Measurements from ENCODE around the gene SIM2.

Gene SIM2

DNA sequence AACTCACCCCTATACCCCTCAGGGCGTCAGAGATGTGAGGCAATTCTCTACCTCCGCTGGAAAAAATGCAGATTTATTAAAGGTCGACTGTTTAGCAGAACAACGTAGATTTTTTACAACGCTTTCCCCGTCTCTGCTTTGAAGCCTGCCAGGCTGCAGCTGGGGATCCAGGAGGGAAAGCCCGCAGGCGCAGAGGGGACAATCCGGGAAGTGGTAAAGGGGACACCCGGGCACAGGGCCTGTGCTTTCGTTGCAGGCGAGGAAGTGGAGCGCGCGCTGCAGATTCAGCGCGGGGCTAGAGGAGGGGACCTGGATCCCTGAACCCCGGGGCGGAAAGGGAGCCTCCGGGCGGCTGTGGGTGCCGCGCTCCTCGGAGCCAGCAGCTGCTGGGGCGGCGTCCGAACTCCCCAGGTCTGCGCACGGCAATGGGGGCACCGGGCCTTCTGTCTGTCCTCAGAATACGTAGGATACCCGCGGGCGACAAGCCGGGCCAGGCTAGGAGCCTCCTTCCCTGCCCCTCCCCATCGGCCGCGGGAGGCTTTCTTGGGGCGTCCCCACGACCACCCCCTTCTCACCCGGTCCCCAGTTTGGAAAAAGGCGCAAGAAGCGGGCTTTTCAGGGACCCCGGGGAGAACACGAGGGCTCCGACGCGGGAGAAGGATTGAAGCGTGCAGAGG, 5.5 kb downstream of the SIM2 start:
- TF ChIP-seq, protein P1, sequence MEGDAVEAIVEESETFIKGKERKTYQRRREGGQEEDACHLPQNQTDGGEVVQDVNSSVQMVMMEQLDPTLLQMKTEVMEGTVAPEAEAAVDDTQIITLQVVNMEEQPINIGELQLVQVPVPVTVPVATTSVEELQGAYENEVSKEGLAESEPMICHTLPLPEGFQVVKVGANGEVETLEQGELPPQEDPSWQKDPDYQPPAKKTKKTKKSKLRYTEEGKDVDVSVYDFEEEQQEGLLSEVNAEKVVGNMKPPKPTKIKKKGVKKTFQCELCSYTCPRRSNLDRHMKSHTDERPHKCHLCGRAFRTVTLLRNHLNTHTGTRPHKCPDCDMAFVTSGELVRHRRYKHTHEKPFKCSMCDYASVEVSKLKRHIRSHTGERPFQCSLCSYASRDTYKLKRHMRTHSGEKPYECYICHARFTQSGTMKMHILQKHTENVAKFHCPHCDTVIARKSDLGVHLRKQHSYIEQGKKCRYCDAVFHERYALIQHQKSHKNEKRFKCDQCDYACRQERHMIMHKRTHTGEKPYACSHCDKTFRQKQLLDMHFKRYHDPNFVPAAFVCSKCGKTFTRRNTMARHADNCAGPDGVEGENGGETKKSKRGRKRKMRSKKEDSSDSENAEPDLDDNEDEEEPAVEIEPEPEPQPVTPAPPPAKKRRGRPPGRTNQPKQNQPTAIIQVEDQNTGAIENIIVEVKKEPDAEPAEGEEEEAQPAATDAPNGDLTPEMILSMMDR (IDR thresholded peaks at IDR 0.05; ENCODE audit: low read depth, low read length, missing control alignments): no peak
- H3K27ac ChIP-seq: no peak overlapping the region
- no peaks in the 10 kb centered on the region for H3K36me3 ChIP-seq (replicated peaks)
- H3K4me3 ChIP-seq (ENCODE audit: low read depth, low read length): no peak overlapping the region
- in situ Hi-C loops (cut with HindIII; ENCODE audit: low pct_ligation_motif_present, low sequenced_read_pairs): no loop called here
- H3K27me3 ChIP-seq (replicated peaks): peaks cover 97% of the 10 kb centered on the region
- DNase-seq: no peak

DNA sequence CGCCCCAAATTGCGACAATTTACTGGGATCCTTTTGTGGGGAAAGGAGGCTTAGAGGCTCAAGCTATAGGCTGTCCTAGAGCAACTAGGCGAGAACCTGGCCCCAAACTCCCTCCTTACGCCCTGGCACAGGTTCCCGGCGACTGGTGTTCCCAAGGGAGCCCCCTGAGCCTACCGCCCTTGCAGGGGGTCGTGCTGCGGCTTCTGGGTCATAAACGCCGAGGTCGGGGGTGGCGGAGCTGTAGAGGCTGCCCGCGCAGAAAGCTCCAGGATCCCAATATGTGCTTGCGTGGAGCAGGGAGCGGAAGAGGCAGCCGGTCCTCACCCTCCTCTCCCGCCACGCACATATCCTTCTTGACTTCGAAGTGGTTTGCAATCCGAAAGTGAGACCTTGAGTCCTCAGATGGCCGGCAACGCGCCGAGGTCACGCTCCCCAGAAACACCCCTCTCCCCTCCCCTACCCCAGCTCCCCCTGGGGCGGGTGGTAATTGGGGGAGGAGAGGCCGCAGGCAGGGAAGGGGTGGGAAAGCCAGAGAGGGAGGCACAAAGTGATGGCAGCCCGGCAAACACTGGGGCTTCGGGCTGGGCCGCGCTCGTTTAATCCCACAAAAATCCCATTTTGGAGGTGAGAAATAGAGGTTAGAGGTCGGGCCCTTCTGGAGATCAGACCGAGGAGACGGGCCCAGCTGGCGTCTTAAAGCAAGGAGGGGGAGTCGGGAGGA, 6.2 kb downstream of the SIM2 start:
- H3K36me3 ChIP-seq (replicated peaks): no peaks in the 10 kb centered on the region
- TF ChIP-seq, protein P1 (IDR thresholded peaks at IDR 0.05; ENCODE audit: low read depth, low read length, missing control alignments): no peak
- no peak overlapping the region for H3K4me3 ChIP-seq (ENCODE audit: low read depth, low read length)
- no peak overlapping the region for H3K27ac ChIP-seq
- in situ Hi-C loops (cut with HindIII; ENCODE audit: low pct_ligation_motif_present, low sequenced_read_pairs): no loop called here
- peaks cover 97% of the 10 kb centered on the region for H3K27me3 ChIP-seq (replicated peaks)
- no peak for DNase-seq

DNA sequence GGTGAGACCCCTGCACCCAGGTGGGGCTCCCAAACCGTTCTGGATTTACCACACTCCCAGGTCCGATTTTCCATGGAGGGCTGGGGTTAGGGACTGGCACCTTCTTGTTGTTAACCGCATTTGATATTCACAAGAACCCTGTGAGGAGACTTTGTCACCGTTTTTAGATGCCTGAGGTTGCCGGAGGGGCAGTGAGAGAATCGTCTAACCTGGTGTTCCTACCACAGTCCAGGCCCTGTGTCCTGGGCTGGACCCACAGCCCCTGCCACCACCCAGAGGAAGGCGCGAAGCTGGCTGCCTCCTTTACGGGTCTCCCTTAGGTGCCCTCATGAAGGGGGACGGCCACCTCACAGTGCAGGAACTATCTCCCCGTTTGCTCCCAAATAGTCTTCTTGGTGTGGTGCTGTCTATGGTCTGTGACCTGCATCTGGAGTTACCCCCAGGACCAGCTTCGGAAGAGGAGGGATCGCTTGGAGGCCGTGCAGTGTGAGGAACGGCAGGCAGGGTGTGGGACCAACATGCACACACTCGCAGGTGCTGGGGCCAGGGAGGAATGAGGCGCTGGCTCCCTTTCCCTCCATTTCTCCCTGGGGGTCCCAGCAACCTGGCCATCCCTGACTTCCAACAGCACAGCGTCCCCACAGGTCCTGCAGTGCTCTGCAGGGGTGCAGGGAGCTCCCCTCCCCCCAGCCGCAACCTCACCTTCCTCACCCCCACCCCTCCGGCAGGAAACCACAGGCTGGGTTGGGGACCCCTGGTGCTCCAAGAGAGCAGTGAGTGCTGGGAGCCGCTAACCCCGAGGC, 7.0 kb downstream of the SIM2 start:
- DNase-seq: no peak
- Histone ChIP-seq H3K27ac (no peak overlapping the region), H3K27me3 (replicated peaks) (peaks cover 97% of the 10 kb centered on the region), H3K4me3 (ENCODE audit: low read depth, low read length) (no peak overlapping the region), H3K36me3 (replicated peaks) (no peaks in the 10 kb centered on the region)
- TF ChIP-seq, protein P1 (IDR thresholded peaks at IDR 0.05; ENCODE audit: low read depth, low read length, missing control alignments): peak; percentile 41
- in situ Hi-C loops (cut with HindIII; ENCODE audit: low pct_ligation_motif_present, low sequenced_read_pairs): no loop called here

DNA sequence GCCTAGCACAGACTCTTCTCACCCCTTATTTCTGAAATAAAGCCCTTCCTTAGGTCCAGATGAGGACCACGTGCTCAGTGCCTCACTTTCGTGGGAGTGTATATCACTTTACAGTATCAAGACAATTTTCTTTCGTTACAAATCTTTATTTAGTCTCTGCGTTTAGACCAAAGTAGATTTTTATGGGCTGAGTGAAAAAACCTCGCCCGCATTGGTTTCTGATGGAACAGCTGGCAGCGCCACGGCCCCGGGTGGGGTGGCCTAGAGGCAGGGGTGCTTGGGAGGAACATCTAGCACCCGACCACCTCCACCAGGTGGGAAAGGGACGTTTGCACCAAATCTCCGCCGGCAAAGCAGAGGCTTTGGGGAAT, 7.6 kb downstream of the SIM2 start:
- Histone ChIP-seq H3K36me3 (replicated peaks) (no peaks in the 10 kb centered on the region), H3K27me3 (replicated peaks) (peaks cover 97% of the 10 kb centered on the region), H3K4me3 (ENCODE audit: low read depth, low read length) (no peak overlapping the region), H3K27ac (no peak overlapping the region)
- TF ChIP-seq, protein P1 (IDR thresholded peaks at IDR 0.05; ENCODE audit: low read depth, low read length, missing control alignments): no peak
- DNase-seq: no peak
- in situ Hi-C loops (cut with HindIII; ENCODE audit: low pct_ligation_motif_present, low sequenced_read_pairs): no loop called here

DNA sequence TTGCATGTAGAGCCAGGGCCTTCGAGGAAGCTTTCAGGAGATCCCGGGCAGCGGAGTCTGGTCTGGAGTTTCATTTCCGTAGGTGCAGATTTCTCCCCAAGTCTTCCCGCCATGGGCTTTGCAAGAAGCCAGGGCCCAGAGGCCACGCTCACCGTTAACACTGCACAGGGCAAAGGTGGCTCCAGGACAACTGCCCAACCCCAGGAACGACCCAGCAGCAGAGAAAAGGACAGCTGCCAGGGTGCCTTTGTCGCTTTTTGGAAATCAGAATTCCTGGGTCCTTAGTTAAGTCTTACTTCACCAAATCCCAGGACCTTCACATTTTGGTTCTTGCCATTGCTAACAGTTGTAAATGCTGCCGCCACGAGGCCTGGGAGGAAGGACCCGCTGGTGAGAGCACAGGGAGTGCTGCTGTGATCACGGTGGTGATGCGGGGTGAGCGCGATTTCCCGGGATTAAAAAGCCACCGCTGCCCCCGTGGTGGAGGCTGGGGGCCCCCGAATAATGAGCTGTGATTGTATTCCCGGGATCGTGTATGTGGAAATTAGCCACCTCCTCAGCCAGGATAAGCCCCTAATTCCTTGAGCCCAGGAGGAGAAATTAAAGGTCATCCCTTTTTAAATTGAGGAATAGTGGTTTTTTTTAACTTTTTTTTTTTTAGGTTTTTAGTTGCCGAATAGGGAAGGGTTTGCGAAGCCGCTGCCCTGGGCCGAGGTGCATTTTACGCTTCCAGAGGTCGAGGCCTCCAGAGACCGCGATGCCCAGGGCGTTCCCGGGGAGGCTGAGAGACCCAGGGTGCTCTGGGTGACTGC, 8.2 kb downstream of the SIM2 start:
- in situ Hi-C loops (cut with HindIII; ENCODE audit: low pct_ligation_motif_present, low sequenced_read_pairs): no loop called here
- DNase-seq: no peak
- Histone ChIP-seq H3K27ac (no peak overlapping the region), H3K27me3 (replicated peaks) (peaks cover 94% of the 10 kb centered on the region), H3K4me3 (ENCODE audit: low read depth, low read length) (no peak overlapping the region), H3K36me3 (replicated peaks) (no peaks in the 10 kb centered on the region)
- TF ChIP-seq, protein P1 (IDR thresholded peaks at IDR 0.05; ENCODE audit: low read depth, low read length, missing control alignments): peak; percentile 41

Data from brain microvascular endothelial cell (primary cell).